ENCODE data around the gene RIPOR2.
A peak's percentile ranks its signal among the peaks of the same experiment; 100 is the strongest.

The RIPOR2 gene, protein sequence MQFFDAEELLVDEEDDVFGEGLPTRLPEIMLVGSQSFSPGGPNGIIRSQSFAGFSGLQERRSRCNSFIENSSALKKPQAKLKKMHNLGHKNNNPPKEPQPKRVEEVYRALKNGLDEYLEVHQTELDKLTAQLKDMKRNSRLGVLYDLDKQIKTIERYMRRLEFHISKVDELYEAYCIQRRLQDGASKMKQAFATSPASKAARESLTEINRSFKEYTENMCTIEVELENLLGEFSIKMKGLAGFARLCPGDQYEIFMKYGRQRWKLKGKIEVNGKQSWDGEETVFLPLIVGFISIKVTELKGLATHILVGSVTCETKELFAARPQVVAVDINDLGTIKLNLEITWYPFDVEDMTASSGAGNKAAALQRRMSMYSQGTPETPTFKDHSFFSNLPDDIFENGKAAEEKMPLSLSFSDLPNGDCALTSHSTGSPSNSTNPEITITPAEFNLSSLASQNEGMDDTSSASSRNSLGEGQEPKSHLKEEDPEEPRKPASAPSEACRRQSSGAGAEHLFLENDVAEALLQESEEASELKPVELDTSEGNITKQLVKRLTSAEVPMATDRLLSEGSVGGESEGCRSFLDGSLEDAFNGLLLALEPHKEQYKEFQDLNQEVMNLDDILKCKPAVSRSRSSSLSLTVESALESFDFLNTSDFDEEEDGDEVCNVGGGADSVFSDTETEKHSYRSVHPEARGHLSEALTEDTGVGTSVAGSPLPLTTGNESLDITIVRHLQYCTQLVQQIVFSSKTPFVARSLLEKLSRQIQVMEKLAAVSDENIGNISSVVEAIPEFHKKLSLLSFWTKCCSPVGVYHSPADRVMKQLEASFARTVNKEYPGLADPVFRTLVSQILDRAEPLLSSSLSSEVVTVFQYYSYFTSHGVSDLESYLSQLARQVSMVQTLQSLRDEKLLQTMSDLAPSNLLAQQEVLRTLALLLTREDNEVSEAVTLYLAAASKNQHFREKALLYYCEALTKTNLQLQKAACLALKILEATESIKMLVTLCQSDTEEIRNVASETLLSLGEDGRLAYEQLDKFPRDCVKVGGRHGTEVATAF
- total RNA-seq: 1.7 to 118 (median 7.4) reads per million in 18 experiments

DNA sequence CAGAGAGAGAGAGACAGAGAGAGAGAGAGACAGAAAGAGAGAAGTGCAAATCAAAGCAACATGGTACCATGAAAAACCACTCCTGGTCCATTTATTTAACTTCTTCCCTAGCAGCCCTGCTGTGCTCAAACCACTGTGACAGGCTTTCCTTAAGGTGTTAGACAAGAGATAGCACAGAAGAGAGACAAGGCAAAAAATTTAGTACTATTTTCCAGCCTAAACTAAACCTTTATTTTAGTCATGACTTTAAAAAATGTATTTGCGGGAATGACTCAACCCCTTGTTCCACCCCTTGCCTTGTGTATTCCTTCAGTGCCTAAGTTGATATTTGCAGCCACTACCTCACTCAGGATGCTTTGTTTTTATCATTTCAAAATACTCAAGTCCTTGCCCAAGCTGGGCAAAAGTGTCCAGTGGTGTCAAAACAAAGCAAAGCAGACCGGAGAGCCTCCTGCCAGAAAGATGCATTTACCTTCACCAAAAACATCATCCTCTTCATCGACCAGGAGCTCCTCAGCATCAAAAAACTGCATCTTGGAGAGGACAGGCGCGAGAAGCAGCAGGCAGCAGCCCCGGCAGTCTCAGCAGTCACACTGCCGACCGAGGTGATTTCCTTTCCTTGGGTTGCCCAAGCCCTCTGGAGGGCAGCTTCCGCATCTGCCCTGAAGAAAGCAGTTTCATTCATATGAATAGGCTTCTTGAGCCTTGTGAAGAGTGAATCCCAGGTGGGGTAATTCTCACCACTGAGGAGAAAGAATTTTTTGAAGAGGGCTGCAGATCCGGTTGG, at the start of gene RIPOR2:
Gene RIPOR2, minus strand, starts transcription at position 595 of the 787 bp plus-strand sequence. Its CDS starts 62 bp downstream, at position 533.
- DNase-seq: peak; percentile 84 to 85

DNA sequence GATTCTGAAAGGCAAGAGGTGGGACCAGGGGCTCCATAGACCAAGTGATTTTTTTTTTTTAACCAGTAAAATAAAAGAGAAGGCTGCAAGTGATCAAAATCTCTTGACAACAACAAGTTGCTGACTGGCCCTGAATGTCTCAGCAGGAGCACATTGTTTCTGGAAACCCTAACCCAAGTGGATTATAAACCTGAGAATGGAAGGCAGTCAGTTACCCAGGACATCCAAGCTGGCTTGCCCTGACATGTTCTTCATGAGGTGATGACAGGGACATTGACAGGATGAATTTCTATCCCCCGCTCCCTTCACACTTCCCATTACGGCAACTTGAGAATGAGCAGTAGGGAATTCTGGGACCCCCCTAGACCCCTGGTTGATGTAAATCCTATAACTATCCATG, 49.6 kb upstream of the RIPOR2 start:
- DNase-seq: no peak

- no peak for DNase-seq
Observed at GRCh38 chr6:24982231-24982630, 46.5 kb upstream of the RIPOR2 start.

DNA sequence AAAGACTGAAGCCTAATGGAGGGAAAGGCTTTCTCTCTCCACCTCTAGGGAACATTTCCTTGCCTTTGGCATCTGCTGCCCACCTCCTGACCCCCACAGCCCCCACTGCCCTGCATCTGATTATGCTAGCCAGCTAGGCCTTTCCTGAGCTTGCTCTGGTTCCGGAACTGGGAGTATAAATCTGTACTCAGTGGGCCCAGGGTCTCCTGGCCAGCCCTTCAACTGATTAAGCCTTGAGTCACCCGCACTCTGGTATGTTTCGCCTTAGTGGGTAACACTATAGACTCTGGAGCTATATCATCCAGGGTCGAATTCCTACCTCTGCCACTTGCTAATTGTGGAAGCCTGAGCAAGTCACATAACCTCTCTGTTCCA, 45.6 kb upstream of the RIPOR2 start:
- no peak for DNase-seq

DNA sequence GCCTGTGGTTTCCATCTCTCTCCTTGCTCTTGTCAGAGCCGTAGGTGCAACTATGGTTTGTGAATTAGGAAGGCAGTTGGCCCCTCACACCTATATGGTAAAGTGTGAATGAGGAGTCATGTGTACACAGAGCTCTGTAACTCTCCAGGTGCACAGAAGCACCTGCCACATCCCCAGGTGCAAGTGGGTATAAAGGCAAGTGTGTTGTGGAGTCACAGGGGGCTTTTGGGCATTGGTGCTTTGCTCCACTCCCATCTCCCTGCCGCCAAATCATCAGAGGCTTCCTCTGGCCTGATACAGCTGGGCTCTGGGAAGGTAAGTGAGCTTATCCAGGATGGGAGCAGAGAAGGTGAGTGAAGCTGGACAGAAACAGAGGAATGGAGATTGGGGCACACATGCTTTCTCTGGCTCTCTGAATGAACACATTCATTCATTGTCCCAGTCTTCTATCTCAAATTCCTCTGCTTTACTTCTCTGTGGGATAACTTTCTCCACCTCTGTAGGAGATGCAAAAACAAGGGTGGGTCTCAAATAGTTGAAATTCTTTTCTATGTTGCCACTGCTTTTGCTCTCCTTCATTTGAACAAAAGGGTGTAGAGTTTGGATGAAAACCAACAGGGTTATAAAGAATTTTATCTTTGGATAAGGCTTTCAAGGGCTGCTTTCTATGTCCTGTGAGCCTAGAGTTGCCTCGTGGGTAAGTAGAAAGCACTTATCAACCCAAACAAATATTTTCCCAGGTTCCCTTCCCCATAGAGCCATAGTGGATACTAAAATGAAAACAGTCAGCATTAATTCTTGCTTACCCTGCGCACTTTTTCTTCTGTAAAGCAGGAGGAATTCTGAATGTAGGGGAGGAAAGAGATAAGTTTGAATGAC, 45.0 kb upstream of the RIPOR2 start:
- no peak for DNase-seq

DNA sequence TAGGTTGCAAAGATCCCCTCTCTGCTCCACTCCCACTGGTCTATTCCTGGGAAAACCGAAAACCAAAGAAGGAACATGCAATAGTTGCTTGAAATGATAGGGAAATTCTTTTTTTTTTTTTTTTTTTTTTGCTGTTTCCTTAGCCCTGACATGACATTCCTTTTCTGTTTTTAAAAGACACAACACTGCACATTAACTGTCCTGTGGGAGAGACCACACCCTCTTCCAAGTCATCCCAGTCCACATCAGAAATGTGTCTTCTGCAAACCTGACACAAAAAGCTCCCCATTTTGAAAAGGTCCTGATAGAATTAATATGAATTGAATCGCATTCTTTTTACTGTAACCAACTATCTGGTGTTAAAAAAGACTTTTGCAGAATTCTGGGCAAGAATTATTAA, 43.4 kb upstream of the RIPOR2 start:
- no peak for DNase-seq

DNA sequence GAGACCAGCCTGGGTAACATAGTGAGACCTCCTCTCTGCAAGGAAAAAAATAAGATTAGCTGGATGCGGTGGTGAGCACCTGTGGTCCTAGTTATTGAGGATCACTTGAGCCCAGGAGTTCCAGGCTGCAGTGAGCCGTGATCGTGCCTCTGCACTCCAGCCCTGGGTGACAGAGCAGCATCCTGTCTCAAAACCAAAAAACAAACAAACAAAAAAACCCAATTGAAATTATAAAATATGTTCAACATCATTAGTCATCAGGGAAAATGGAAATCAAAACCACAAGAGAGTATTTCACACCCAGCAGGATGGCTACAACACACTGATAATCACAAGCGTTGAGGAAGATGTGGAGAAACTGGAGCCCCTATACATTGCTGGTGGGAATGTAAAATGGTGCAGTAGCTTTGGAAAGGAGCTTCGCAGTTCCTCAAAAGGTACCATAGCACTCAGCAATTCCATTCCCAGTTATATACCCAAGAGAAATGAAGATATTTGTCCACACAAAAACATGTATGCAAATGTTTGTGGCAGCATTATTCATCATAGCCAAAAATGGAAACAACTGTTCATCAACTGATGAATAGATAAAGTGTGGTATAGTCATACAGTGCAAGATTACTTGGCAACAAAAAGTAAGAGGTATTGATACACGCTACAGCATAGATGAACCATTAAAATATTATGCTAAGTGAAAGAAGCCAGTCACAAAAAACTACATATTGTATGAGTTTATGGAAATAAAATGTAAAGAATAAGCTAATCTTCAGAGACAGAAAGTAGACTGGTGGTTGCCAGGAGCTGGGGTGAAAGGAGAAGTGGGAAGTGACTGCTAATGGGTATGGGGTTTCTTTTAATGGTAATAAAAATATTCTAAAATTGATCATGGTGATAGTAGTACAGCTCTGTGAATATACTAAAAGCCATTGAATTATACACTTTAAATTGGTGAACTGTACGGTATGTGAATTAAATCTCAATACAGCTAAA, 38.7 kb upstream of the RIPOR2 start:
- no peak for DNase-seq

DNA sequence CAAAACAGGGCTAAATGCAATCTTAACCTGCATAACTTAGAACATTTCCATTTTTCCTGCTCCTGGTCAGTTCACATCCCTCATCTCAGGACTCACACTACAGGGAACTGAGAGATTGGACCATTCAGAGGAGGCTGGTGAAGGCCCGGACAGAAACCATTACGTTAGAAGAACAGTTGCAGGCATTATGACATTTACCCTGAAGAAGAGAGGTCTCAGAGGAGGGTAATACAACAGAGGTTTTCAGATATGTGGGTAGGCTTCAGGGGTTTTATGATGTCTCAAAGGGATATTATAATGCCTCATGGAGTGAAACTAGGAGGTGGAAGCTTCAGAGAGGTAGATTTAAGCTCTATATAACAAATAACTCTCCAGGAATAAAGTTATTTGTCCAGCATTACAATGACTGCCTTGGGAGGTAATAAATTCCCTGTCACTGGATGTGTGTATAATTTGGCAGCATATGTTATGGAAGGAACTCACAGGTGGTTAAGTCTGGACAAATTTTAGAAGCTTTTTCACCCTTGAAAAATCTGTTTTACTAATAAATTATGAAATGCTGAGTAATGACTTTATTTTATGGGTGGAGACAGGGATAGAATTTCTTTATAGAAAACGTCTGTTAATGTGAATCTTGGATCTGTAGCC, 36.7 kb upstream of the RIPOR2 start:
- no peak for DNase-seq

DNA sequence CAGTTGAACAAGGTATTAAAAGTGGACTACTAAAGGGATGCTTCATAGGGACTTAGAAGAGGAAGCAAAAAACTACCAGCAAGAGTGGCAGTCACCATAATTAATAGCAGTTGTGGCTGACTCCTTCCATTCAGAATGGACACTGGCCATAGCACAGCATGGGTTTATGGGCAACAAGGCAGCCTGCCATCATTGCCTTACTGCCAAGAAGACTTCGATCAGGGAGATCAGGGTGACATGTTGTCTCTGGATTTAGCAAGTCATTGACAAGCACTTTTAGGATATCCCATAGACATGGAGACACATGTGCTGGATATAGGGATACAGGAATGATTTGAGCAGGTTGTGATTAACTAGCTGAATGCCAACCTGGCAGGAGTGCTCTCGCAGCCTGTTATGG, 35.3 kb upstream of the RIPOR2 start:
- DNase-seq: no peak

DNA sequence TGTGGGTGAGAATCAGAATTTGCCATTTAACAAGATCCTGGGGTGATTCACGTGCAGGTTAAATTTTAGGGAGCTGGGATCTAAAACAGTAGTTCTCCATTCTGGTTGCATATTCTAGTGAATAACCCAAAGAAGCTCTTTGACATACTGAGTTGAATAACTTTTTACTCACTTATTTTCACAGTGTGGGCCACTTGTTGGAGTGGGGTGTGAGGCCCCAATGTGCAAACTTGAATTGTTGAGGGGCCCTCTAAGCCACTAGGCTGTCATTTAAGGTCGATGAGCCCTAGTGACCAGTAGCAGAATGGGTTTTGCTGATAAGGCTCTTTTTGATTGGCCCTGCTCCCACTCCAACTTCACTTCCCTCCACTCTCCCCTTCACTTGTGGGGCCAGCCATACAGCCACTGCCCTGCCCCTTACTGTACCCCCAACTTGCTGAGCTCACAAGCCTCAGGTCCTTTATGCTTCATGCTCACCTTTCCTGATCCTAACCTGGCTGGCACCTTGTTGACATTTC, 33.6 kb upstream of the RIPOR2 start:
- no peak for DNase-seq

- DNase-seq: no peak
Observed at GRCh38 chr6:24968783-24969182, 33.0 kb upstream of the RIPOR2 start.

DNA sequence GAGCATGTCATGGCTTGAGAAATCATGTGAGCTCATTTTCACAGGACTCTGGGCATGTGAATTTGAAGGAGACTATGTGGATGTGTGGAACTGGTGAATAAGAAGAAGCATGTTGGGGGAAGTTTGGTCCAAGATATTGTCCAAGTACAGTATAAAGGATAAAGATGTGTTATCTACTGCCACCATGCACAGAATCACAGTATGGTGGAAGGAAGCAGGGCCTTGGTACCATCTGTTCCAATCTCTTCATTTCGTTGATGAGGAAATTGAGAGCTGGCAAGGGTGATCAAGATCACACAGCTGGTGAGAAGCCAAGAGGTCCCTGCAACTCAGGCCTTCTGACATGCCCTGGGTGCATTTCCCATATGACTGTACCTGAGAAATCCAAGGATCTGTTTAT, 31.5 kb upstream of the RIPOR2 start:
- DNase-seq: no peak

GRCh38 chr6:24966381-24966780, 30.6 kb upstream of the RIPOR2 start:
- DNase-seq: no peak

DNA sequence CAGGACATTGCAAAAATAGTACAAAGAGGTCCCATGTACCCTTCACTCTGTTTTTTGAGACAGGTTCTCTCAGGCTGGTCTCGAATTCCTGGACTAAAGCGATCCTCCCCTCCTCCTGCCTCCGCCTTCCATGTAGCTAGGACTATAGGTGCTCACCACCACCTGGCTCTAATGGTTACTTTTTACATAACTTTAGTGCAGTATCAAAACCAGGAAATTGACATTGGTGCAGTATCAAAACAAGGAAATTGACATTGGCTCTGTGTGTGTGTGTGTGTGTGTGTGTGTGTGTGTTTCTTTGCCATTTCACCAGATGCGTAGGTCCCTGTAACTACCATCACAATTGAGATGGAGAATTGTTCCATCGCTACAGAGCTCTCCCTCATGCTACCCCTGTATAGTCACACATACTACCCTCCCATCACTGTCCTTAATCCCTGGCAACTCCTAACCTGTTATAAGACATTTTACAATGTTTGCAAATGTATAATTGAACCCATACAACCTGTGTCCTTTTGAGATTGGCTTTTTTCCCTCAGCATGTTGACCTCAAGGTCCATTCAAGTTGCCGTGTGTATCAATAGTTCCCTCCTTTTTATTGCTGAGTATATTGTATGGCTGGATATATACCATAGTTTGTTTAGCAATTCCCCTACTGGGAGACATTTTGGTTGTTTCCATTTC, 28.3 kb upstream of the RIPOR2 start:
- DNase-seq: no peak

GRCh38 chr6:24963339-24963738, 27.6 kb upstream of the RIPOR2 start:
- no peak for DNase-seq

- DNase-seq: no peak
Observed at GRCh38 chr6:24961852-24962251, 26.1 kb upstream of the RIPOR2 start.

DNA sequence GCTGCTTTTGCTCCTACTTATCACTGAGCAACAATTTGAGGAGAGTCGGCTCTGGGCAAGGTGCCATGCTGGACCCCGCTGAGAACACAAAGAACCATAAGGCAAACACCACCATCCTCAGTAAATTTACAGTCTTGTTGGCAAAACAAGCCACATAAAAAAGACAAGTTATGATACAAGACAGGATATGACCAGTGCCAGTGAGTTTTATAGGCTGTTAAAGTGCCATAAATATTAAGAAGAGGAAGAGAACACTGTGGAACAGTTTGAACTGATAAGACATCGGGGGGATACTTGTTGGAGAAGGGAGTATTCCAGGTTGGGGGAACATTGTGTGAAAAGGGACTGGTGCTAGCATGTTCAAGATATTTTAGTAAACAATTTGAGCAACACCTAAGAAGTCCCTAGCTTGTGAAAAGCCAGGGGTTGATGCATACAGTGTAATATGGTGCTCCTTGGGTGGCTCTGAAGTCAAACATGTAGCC, 25.3 kb upstream of the RIPOR2 start:
- no peak for DNase-seq

DNA sequence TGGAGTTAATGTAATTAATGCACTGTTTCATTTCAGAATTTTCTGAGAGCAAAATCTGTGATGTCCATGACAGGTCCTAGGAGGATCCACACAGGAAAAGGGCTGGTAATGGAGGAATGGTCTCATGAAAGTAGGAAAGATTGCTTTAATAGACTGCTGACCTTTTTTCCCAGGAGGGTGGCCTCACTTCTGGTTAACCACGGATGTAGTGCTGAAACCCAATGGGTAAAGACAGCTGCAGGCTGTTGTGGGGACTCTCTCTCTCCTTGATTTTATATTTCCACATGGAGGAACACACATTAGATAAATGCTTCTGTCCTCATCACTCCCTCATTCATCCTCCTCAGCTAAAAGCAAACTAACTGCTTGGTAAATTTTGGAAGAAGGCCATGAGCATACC, 23.6 kb upstream of the RIPOR2 start:
- no peak for DNase-seq

GRCh38 chr6:24957199-24957598, 21.4 kb upstream of the RIPOR2 start:
- DNase-seq: no peak

All from inflammatory macrophage (primary cell).